GM19351 (cell line): ENCODE results near the gene CNKSR2.
A peak's percentile ranks its signal among the peaks of the same experiment; 100 is the strongest.

Experiments
- ATAC-seq: cut with Tn5 transposase; IDR thresholded peaks from one replicate; pipeline ENCODE4 v1.9.1; 2021; ENCODE audit warnings: mild to moderate bottlenecking, moderate library complexity; ENCODE audit not compliant: unreplicated experiment

The CNKSR2 gene

GRCh38 chrX:21662761-21663160, 288.5 kb downstream of the CNKSR2 start:
- no peak for ATAC-seq

- no peak for ATAC-seq
These were observed 292.0 kb downstream of the CNKSR2 start for GRCh38 chrX:21666252-21666651.

- no peak for ATAC-seq
These were observed 292.5 kb downstream of the CNKSR2 start for GRCh38 chrX:21666679-21667078.

- no peak for ATAC-seq
These were observed 300.4 kb downstream of the CNKSR2 start for GRCh38 chrX:21674430-21675186.

GRCh38 chrX:21675931-21676330, 301.7 kb downstream of the CNKSR2 start:
- no peak for ATAC-seq

GRCh38 chrX:21678048-21678612, 303.9 kb downstream of the CNKSR2 start:
- ATAC-seq: no peak

- no peak for ATAC-seq
These were observed 309.7 kb downstream of the CNKSR2 start for GRCh38 chrX:21683941-21684340.

- ATAC-seq: no peak
These were observed 317.3 kb downstream of the CNKSR2 start for GRCh38 chrX:21691512-21692018.

- ATAC-seq: peak; percentile 56
These were observed 324.1 kb downstream of the CNKSR2 start for GRCh38 chrX:21698272-21698671.

- no peak for ATAC-seq
These were observed 324.9 kb downstream of the CNKSR2 start for GRCh38 chrX:21699136-21699535.

- no peak for ATAC-seq
These were observed 326.1 kb downstream of the CNKSR2 start for GRCh38 chrX:21700275-21700674.

- no peak for ATAC-seq
These were observed 326.7 kb downstream of the CNKSR2 start for GRCh38 chrX:21700967-21701366.

- ATAC-seq: no peak
These were observed 328.5 kb downstream of the CNKSR2 start for GRCh38 chrX:21702725-21703124.
